Right ventricle myocardium superior (tissue), 1 donor: ENCODE measurements around the gene SH3PXD2B. TPM values are rescaled to one million over a fixed set of nuclear protein-coding genes. Genes with fewer than 3 reads are reported as not detected.
"Not testable (repeated sequence)": the region's sequence is repeated elsewhere in the genome, so short reads cannot be mapped to it uniquely, and the experiment has no call there.

ENCODE experiments used
- ATAC-seq: fragments of 200-7000 bp; cut with Tn5 transposase; one replicate; pipeline ENCODE4 v1.9.1; 2020; ENCODE audit warnings: mild to moderate bottlenecking; ENCODE audit not compliant: poor library complexity
- DNase-seq: peaks from one replicate; pipeline ENCODE4 v3.0.0-alpha.2; 2020
- intact Hi-C: fragments of 100-400 bp; cut with DNase I; formaldehyde crosslinking; loops from one replicate; pipeline ENCODE4 v1.11.2; 2022
- total RNA-seq: library from RNA; stranded (reverse); fragmentation: NEBNext Ultra II Directional; extraction: Animal tissue kit (Norgen Biotek cat#: 25700); gene quantifications from one replicate; pipeline ENCODE4 v1.2.1, GENCODE V29; 2021
- donor health status: DM: no; HTN: yes; CAD: no; lungs with severe emphysema.

The SH3PXD2B gene
- total RNA-seq, 1 donor from 2014 or later: 5.3 TPM

GRCh38 chr5:172302047-172302710, 152.1 kb downstream of the SH3PXD2B start:
- ATAC-seq: no peak
- no peak for DNase-seq
- intact Hi-C loops: no loop called here

GRCh38 chr5:172299916-172300439, 154.3 kb downstream of the SH3PXD2B start:
- no peak for DNase-seq
- ATAC-seq: no peak
- intact Hi-C loops: no loop called here

- DNase-seq: no peak
- intact Hi-C loops: no loop called here
- ATAC-seq: no peak
Measured at GRCh38 chr5:172294831-172295230, 159.5 kb downstream of the SH3PXD2B start.

GRCh38 chr5:172293745-172294342, 160.5 kb downstream of the SH3PXD2B start:
- ATAC-seq: no peak
- DNase-seq: no peak
- intact Hi-C loops: loop anchor here (2.0 kb wide), 1 partner anchor 187 kb away; no protein-coding TSS in a partner anchor

- ATAC-seq: peak; percentile 99
- intact Hi-C loops: loop anchor here (2.0 kb wide), 1 partner anchor 186 kb away; no protein-coding TSS in a partner anchor
Measured at GRCh38 chr5:172293054-172293744, 161.1 kb downstream of the SH3PXD2B start.

GRCh38 chr5:172291837-172292236, 162.5 kb downstream of the SH3PXD2B start:
- not testable (repeated sequence) for DNase-seq, ATAC-seq
- intact Hi-C loops: loop anchor here (2.0 kb wide), 1 partner anchor 185 kb away; no protein-coding TSS in a partner anchor

More at GRCh38 chr5:172293054-172293744, 161.1 kb downstream of the SH3PXD2B start:
- peak; percentile 66 for DNase-seq

- intact Hi-C loops: no loop called here
- no peak for DNase-seq
- no peak for ATAC-seq
Measured at GRCh38 chr5:172288465-172288864, 165.9 kb downstream of the SH3PXD2B start.

- DNase-seq, intact Hi-C loops, ATAC-seq: not testable (repeated sequence)
Measured at GRCh38 chr5:172287140-172287539, 167.2 kb downstream of the SH3PXD2B start.

GRCh38 chr5:172285226-172286143, 168.8 kb downstream of the SH3PXD2B start:
- intact Hi-C loops: no loop called here
- DNase-seq: no peak
- no peak for ATAC-seq

- intact Hi-C loops: no loop called here
- DNase-seq (no peak), ATAC-seq (peak; percentile 24)
Measured at GRCh38 chr5:172284611-172284980, 169.7 kb downstream of the SH3PXD2B start.

- DNase-seq (peak; percentile 90), ATAC-seq (peak; percentile 95)
- intact Hi-C loops: no loop called here
Measured at GRCh38 chr5:172283862-172284610, 170.3 kb downstream of the SH3PXD2B start.

- intact Hi-C loops: no loop called here
- ATAC-seq (peak; percentile 86), DNase-seq (peak; percentile 92)
Measured at GRCh38 chr5:172283020-172283861, 171.1 kb downstream of the SH3PXD2B start, which contains the start of gene UBTD2. Gene UBTD2 (minus strand): TSS chr5:172283764. CDS start chr5:172283665, 99 bp downstream.

GRCh38 chr5:172282272-172283019, 171.9 kb downstream of the SH3PXD2B start:
- ATAC-seq (no peak), DNase-seq (no peak)
- intact Hi-C loops: no loop called here

GRCh38 chr5:172281346-172281745, 173.0 kb downstream of the SH3PXD2B start:
- no peak for DNase-seq
- ATAC-seq: no peak
- intact Hi-C loops: no loop called here

- intact Hi-C loops: no loop called here
- ATAC-seq: no peak
Measured at GRCh38 chr5:172280929-172281328, 173.4 kb downstream of the SH3PXD2B start.

GRCh38 chr5:172280317-172280716, 174.0 kb downstream of the SH3PXD2B start:
- intact Hi-C loops: no loop called here
- no peak for DNase-seq
- no peak for ATAC-seq

More at GRCh38 chr5:172280929-172281328, 173.4 kb downstream of the SH3PXD2B start:
- no peak for DNase-seq
